Erythroblast (primary cell): ENCODE measurements around the gene OSR1.

Source experiments
- GATA1 ChIP-seq: IDR thresholded peaks from 2 replicates; pipeline ENCODE4 v1.6.1; 2011; ENCODE audit warnings: low read depth, mild to moderate bottlenecking, control low read depth, low read length, moderate library complexity
- POLR2A ChIP-seq: IDR thresholded peaks from 2 replicates; pipeline ENCODE4 v1.6.1; 2011; ENCODE audit warnings: mild to moderate bottlenecking, low read length

- TF ChIP-seq POLR2A (no peak), GATA1 (no peak)
These were observed 5.6 kb upstream of the OSR1 start for GRCh38 chr2:19364014-19364413.
